ENCODE data around the gene FOXD3.

The FOXD3 gene

DNA sequence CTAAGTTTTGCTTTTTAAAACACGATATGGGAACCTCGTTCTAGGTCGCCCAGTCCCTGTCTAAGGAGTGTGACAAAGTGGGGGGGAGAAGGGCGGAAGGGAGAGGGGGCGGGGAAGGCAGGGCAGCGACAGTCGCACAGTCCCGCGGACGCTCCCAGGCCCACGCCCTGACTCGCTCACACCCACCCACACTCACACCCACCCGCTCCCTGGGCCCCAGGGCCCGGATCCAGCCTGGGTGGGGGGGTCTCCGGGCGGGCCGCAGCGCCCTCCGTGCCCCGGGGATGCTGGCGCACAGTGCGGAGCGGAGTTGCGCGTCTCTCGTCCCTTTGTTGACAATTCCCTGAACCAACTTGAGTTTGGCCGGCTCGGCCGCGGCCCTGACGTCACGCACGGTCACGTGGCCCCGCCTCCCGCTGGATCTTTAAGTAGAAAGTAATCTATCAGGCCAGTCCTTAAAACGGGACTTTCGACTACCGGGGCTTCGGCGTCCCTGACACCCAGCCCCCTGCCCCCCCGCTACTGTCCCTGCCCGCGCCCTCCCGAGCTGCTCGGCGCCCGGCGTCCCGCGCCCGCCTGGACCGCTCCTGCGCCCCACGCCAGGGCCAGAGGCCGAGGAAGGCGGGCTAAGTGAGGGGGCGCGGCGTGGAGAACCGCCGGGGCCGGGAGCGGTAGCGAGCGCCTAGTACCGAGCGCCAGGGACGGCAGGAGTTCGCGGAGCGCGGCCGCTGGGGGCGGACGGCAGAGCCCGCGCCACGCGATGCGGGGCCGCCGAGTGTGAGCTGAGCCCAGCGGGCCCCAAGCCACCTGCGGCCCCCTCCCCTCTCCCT lies at the start of gene FOXD3:
FOXD3 (plus strand) TSS at position 454 of the 830 bp plus-strand sequence. CDS start 492 bp downstream, outside the sequence.
- peak; percentile 70 to 71 for DNase-seq

DNA sequence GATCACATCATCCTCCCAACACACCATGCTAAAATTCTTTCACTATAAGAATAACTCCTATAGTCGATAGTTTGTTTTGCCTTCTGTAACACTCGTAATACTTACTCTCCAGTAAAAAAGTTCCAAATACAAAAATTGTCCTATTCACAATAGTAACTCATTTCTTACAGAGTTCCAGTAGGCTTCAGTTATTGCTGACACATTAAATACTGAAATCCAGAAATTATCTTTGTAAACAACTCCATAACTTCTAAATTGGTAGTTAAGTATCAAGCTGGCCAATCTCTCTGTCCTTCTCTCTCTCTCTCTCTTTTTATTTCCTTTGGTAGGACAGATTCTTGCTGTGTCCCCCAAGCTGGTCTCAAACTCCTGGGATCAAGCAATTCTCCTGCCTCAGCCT lies 49.6 kb upstream of the FOXD3 start:
- DNase-seq: no peak

DNA sequence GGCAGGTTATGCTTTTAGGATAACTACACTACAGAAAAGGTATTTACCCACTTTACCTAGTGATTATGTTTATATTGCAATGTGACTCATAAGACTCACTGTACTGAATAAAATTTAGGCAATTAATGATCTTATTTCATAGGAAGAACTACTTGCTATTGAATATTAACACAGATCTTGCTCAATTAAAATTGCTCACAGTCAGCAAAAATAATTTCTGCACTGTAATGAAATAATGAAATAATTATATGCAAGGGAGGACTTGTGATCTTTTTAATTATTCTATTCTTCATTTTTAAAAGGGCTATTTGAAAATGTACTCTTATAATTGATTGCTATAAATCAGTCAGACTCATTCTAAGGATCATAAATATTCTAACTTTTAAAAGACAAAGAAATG lies 48.0 kb upstream of the FOXD3 start:
- no peak for DNase-seq

DNA sequence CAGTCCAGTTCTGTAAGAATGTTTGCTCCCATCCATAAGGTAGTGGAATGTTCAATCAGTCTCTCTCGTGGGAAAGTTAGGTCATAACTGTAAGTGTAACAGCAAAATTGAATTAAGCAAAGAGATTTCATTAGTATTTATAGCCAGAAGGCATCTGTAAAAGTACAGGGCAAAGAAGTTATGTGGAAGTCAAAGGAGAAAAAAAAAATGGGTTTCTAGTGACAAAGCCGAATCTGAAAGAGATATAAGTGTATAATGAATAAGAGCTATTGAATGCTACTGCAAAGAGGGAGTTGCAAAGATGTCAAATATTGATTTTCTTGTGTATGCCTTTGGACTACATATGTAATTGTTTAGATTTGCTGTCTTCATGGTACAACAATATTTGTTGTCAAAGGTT lies 47.4 kb upstream of the FOXD3 start:
- no peak for DNase-seq

DNA sequence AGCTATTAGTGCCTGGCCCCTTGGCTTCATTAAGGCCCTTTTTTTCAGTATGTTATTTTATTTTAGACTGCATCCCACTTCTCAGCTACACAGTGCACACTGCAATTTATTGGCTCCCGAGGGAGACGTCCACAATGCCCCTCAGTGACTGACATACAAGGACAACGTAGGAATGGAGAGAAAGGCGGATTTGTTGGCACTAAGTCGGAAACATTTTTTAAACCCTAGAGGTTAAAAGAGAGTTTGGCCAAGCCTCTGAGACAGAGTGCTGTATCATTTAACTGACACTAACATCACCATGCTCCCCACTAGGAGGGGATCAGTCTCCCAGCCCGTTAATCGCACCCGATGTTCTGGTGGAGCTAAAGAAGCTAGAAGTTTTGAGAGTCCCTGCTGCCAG lies 45.7 kb upstream of the FOXD3 start:
- no peak for DNase-seq

DNA sequence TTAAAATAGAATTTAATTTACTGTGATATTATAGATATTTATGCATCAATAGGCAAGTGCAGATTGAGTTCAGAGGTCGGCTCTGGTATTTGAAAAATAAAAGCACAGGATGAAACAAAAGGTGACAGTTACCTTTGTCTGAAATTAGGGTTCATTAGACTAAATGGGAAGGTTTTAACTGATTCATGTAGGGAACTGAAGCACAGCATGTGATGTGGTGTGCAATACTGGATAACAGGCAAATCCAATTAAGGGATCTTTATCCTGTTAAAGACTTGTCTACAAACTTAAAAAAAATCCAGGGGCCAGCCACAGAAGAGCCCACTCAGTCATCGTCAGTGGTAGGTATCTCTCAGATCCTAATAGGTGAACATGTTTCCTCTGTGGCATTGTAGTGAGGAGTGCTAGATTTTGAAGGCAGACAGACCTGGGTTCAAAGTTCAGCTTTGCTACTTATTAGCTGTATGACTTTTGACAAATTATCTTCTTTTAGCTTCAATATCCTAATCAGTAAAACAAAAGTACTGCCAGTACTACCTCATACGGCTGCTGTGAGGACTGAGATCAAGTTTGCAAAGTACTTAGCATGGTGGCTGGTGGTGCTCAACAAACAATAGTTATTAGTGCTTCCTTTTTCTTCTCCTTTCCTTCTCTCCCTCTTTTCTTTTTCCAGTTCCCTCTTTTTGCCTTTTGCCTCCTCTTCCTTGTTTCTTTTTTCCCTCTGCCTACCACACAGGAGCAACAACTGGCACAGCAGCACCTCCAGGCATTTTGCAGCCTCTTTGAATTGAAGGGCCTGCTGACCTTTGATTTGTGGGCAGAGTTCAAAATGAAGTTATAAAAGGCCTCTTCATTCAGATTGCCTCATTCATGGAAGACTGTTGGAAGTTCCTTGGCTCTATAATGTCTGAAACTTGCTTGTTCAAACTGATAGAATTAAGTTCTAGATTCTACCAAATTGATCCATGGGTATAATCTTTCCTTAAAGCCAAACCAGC lies 44.9 kb upstream of the FOXD3 start:
- DNase-seq: no peak

DNA sequence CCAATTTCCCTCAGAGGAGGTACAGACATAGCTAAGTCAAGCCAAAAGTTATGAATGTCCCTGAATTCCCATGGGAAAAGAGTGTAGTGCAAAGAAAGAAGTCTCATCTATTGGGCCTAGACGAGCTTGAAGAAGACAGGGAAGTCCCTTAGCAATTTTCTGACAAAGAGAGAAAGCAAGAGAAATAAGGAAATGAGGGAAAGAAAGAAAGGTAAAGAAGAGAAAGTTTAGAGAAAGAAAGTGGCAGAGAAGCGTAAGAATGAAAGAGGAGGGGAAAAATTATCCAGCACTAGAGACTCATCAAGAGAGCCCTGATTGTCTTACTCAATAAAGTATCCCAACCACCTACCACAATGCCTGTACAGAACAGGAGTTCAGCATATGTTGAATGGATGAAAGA lies 40.6 kb upstream of the FOXD3 start:
- DNase-seq: no peak

DNA sequence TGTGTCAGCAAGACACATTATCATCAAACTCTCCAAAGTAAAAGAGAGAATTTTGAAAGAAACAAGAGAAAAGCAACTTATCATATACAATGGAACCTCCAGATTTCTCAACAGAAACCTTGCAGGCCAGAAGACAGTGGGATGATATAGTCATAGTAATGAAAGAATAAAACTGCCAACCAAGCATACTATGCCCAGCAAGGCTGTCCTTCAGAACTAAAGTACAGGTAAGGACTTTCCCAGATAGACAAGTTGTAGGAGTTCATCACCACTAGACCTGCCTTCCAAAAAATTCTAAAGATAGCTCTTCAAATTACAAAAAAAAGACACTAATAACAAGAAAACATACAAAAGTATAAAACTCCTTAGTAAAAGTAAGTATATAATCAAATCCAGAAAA lies 33.2 kb upstream of the FOXD3 start:
- DNase-seq: no peak

DNA sequence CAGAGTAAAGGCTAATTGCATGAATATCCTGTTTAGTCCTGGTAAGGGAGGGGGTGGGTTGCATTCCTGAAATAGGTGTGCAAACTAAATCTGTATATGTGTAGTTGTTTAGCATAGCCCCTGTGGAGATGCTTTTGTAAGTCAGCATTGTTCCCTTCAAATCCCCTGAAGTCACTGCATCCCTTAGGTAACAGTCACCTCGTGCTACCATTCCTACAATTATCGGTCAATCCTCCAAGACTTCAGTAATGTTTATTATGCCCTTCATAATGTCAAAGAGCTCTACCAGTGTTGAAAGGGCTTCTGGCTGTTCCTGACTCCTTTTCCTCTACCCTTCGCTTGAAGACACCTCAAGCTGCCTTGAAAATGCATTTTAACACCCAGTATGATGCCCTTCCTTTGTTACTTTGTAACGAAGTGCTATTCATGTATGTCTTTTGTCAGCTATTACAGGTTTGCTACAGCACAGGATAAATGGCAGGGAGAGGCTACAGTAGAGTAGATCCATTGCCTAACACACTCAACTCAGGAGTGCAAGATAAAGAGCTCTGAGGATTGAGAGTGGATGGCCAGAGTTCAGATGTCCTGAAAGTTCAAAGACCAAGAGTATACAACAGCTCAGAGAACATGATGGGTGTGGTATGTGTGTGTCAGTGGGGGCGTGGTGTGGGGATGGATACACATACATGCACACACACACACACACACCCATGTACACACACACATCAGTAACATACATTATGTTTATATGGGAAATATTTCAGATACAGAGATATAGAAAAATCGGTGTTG lies 27.4 kb upstream of the FOXD3 start:
- no peak for DNase-seq

DNA sequence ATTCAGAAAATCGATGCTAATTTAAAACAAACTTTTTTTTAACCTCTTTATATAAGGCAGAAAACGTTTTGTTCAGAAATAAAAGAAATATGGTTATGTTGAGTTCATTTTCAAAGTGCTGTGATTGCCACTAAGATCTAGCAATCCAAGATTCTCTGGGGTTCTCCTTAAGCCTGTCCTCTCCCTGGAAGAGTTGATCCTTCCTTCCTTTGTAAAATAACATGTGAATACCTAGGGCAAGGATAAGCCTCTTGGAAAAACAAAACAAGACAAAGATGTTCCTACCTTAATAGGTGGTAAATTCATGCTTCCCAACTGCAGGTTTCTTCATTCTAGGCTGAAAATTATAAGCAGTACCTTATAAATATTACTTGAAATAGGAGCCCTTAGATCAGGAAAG lies 18.0 kb upstream of the FOXD3 start:
- DNase-seq: no peak

DNA sequence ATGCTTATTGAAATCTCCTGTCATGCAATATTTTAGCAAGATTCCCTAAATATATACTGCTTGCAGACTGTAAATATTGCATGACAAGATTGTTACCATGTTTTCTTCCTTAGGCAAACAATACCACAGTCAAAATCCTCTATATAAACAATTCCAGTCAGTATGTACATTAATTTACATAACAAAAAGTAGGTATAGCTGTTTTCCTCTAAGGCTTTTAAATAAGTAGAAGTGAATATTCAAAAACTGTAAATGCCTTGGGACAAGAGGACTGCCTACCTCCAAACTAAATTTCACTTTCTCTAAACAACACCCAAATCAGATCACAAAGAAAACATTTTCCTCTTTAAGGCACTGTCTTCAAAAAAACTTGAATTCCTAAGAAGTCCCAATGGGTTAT lies 17.3 kb upstream of the FOXD3 start:
- DNase-seq: no peak

DNA sequence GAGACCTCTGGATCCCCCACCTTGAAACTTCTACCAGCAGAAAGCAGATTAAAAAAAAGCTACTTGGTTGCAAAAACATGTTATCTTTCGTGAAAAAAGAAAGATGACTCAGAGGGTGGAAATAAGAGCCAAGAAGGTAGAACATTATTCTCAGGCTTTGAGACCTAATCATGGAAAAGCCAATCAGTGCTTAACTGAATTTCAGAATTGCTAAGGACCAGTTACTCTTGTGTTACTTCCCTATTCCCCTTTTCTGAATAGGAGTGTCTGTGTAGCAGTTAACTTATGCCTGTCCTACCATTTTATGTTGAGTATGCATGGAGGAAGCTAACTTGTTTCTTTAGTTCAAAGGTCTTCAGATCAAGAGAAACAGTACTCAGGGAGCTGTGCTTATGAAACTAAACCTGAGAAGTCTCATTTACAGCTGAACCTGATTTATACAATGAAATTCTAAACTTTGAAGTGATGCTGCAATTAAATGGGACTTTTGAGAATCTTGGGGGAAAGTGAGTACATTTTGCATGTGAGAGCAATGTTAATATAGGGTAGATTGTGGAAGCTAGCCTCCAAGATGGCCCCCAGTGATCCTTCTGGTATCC lies 15.1 kb upstream of the FOXD3 start:
- DNase-seq: no peak

DNA sequence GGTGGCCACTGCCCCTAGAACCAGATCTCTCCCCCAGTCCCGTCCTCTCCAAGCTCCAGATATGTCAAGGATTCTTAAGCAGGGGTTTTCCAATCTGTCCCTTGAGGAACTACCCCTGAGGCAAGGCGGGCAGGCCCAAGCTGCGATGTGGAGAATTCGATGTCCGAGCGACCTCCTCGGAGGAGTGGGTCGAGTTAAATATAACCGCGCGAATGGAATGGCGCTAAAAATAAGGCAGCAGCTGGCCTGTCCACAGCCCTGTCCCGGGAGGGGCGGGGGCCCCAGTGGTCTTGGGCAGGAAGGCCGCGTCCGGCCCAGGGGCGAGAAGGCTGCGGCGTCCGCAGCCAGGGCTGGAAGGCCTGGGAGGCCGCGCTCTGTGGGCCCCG lies 5.8 kb upstream of the FOXD3 start:
- DNase-seq: no peak

DNA sequence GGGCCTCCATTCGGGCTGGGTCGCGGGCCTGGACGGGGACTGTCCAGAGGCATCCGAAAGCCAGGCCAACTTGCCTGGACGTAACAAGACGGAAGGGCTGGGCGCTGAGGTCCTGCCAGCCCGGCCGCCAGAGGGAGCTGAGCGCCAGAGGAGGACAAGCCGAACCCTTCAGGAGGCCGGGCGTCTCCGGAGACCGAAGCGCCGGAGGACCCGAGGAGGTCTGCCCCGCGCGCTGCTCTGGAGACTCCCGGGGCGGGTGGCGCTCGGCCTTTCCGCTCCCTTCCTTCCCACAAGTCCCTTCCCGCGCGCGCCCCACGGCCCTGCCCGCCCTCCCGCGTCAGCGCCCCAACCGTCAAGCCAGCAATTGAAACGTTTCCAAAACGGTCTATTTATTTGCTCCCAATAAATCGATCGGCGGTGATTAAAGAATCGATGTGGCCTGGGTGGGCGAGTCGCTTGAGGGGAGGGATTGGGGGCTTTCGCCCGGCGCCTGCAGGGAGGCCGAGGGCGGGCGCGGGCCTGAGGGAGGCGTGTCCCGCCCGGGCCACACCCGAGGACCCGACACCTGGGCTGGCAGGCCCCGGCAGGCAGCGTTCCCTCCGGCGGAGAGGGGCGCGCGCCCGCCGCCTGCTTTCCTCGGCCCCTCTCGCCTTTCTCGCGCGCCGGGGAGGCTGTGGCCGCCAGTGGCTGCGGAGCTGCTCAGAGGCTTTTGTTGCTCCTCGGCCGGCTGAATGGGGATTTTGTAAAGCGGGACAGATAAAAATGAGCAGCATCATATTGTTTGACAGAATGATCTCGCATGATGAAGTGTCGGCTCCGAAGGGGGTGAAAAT lies 5.2 kb upstream of the FOXD3 start:
- DNase-seq: peak; percentile 74 to 78

DNA sequence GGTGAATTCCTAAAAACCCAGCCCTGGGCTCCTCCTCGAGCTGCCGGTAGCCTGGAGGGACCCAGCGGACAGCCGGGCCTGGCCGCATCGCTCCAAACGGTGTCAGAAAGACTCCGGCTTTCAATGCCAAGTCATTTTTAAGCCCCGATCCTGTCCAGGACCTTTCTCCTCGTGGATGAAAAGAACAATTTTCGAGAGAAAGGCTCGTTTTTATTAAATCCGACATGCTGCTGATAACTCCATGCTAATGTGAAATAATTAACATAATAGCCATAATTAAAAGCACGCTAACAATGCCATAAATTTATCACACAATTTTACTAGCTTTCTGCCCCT lies 4.6 kb upstream of the FOXD3 start:
- no peak for DNase-seq

DNA sequence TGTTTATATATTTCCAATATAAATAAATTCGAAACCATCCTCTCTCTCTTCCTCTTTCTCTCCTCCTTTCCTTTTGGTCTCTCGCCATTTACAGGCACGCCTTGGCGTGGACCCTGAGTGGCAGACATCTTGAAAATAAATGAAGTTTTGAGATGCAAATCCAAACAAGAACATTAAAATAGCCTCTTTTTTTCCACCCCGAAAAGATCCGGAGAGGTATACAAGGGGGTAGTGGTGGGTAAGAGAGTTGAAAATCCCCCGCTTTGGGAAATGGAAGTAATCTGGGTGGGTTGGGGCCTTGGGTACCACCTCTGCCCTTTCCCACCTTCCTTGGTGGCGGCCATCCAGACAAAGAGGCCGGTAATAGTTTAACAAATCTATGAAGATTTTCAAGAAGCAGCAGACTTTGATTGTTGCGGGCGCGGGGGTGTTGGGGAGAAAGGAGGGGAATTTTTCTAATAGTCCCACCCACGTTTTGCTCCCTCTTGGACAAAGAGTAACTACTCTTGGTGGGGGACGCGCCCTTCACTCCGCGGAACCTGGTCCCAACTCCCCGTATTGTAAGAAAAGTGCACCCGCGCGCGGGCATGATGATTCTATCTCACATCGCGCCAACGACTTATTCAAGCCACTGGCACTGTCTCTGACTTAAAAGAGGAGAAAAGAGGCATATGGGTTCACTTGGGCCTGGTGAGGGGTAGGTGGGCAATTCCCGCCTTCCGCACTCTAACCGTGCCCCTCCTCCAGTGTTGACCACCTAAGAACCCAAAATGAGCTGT lies 4.0 kb upstream of the FOXD3 start:
- DNase-seq: peak in 1 of 2 experiments; percentile 19

DNA sequence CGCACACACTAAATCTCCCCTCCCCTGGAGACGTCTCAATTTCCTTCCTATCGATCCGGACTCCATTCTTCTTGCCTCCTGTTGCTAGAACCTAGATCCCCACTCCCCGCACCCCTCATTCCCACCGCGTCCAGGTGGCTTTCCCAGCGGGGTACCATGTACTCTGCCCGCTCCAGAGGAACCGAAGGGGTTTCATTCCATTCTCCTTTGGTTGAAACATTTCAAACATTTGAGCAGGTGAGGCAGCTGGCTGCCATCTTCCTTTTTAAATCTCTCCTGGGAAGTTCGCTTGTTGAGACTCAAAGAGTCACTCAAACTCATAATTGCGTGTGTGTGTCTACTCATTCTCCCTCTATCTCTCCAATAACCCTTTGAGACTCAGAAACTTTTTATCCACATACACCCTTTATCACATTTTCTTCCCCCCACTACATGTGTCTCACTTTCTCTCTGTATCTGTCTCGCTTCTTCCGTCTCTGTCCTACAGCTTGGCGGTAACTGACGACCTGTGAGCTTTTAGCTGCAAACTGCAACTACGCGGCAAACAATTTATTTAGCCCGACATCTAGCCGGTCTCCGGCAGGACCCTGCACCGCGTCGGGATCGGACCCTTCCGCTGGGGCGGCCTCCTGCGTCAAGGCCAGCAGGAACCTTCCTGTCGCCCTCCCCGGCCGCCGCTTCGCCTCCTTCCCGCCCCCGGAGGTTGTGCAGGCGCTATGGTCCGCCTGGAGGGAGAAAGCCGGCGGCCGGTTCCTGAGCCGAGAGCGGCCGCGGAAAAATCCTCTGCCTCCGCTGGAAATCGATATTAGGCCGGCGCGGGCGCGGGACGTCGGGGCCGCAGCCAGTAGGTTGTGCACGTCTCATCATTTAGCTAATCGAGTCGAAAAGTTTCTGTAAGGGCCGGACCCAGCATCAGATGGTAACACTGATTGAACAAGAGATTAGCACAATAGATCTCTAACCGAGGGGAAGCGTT lies 3.0 kb upstream of the FOXD3 start:
- peak; percentile 31 to 41 for DNase-seq

DNA sequence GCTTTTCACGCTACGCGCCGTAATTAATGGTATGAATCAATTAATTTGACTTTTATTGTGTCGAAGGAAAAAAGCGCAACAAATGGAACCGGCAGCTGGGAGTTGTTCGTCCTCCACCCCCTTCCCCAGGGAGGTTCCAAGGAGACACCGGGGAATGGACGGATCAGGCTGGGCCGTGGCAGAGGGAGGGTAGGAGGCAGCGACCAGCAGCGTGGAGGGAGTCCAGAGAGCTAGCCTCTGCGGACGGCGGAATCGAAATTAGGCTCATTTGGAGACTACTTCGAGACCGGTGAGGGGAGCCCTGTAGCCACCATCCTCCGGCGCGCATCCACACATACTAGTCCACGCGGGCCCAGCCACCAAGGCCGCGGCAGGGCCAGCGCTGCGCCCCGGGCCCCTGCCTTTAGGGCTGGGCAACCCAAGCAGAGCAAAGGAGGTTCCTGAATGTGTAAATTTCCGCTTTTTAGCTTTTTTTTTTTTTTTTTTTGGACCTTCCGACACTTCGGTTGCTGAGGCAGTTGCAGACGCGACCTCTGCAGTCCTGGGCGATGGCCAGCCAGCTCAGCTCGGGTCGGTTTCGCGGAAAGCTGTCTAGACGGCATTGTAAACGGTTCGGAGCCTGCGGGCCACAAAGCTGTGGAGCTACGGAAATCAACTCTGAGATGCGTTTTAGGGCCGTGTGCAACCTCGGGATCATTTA lies 2.2 kb upstream of the FOXD3 start:
- DNase-seq: peak; percentile 41 to 43
